OCI-LY1 (cell line): ENCODE results near the gene LIMS1.

Source experiments
- CTCF ChIP-seq: fragments of 200-600 bp; sonication (generic), shearing (Covaris generic); IDR thresholded peaks from 2 replicates; pipeline ENCODE4 v1.5.1; 2017; ENCODE audit warnings: mild to moderate bottlenecking, antibody characterized with exemption, low read length, moderate library complexity, mixed read lengths
- EZH2 ChIP-seq: fragments of 200-600 bp; sonication (generic), shearing (Covaris generic); IDR thresholded peaks from 2 replicates; pipeline ENCODE4 v1.8.0; 2017; ENCODE audit warnings: borderline replicate concordance, mixed run types, mild to moderate bottlenecking, antibody characterized with exemption, low read length, moderate library complexity, mixed read lengths

- no peak for TF ChIP-seq CTCF
- TF ChIP-seq EZH2, result no peak
These were observed at the start of gene LIMS1 for GRCh38 chr2:108533832-108534583.
